HG02642 (cell line): ENCODE measurements around the gene SPATA32.

ENCODE experiments used
- ATAC-seq: cut with Tn5 transposase; IDR thresholded peaks from one replicate; pipeline ENCODE4 v1.9.1; 2021; ENCODE audit warnings: mild to moderate bottlenecking; ENCODE audit not compliant: unreplicated experiment, poor library complexity

The SPATA32 gene

DNA sequence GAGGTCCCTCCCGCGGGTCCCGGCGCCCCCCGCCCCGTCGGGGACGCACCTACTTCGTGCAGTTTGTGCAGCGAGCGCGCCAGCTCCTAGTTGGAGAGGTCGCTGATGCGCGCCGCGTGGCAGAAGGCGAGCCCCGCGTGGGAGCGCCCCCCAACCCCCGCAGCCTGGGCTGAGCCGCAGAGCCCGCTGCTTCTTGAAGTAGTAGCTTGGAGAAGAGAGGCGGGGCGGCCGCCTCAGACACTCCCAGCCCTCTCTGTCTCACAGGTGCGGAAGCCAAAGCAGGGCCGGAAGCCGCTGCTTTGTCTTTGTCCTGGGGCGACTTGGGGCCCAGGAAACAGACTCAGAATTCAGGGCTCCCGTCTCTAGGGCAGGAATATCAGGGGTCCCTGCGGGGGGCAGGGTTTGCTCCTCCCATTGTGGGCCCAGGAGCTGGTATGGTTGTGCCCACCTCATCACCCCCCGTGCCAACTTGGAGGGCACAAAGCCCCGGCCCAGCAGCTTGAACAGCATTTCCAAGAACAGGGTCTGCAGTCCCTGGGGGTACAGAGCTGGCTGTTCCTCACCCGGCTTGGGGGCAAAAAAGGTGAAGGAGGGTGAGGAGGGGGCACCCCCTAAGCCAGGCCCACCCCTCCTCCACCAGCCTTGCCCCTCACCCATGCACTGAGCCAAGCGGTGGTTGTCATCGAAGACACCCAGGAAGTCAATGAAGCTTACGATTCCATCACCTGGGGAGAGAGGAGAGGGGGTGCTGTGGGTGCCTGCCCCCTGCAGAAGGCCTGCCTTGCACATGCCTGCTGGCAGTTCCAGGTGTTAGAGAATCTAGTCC lies 13.5 kb downstream of the SPATA32 start:
- ATAC-seq: peak; percentile 56

DNA sequence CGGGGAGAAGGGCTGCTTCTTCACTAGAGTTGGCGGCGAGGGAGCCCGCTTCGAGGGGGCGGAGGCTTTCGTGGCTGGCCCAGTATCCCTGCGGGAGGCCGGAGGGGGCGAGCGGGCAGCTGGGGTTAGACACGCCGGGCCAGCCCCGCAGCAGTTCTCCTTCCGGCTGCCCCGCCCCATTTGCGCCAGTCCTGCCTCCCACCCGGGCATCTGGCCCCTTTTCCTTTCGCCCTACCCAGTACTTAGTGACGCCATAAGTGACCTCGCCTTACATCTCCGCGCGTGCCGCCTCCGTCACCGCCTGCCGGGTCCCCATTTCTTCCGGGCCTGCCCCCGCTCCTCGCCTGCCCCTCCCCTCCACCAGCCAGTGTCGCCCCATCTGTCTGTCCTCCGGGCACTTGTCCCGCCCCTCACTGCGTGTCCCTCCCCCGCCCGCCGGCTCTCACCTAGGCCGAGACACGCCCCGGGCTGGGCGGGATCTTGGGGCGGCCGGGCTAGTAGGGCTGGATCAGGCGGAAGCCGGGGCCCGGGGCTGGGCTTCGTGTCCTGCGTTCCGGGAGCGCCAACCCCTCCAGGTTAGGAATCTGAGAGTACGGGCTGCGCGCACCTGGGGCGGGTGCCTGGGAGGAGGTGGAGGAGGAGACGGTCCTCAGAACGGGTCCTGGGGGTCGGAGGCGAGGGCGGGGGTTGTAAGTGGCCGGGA lies 14.3 kb downstream of the SPATA32 start:
- peak; percentile 82 for ATAC-seq

DNA sequence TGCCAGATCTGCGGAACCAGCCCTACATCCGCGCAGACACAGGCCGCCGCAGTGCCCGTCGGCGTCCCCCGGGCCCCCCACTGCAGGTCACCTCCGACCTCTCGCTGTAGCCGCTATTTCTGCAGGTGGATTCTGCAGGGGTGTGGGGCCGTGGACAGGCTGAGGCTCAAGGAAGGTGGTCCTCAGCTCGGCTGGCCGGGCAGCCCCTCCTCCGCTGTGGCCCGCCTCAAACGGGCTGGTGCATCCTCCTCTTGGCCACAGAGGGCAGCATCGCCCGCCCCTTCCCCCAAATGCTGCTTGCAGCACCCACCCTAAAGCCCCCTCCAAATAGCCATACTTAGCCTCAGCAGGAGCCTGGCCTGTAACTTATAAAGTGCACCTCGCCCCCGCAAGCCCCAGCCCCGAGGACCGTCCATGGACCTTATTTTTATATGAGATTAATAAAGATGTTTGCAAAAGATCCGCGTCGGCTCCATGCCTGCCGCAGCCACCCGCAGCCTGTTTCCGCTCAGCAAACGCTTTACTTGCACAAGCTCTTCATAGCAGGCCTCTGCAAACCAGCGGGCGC lies 14.9 kb downstream of the SPATA32 start:
- ATAC-seq: no peak

DNA sequence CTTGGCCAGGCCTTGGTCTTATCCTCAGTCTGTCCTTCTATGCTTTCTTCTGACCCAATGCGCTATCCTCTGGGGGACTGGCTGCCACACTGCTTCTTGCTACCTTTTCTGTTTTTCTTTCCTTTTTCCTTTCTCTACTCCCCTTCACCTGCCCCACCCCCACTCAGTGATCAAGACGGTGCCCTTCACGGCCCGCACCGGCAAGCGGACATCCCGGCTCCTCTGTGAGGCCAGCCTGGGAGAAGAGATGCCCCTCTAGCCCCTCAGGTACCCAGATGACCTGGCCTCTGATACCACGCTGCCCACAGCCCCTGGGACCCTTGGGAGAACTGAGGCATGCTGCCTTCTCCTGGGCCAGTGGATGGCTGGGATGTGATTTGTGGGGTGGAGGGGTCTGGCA lies 15.6 kb downstream of the SPATA32 start:
- ATAC-seq: no peak

DNA sequence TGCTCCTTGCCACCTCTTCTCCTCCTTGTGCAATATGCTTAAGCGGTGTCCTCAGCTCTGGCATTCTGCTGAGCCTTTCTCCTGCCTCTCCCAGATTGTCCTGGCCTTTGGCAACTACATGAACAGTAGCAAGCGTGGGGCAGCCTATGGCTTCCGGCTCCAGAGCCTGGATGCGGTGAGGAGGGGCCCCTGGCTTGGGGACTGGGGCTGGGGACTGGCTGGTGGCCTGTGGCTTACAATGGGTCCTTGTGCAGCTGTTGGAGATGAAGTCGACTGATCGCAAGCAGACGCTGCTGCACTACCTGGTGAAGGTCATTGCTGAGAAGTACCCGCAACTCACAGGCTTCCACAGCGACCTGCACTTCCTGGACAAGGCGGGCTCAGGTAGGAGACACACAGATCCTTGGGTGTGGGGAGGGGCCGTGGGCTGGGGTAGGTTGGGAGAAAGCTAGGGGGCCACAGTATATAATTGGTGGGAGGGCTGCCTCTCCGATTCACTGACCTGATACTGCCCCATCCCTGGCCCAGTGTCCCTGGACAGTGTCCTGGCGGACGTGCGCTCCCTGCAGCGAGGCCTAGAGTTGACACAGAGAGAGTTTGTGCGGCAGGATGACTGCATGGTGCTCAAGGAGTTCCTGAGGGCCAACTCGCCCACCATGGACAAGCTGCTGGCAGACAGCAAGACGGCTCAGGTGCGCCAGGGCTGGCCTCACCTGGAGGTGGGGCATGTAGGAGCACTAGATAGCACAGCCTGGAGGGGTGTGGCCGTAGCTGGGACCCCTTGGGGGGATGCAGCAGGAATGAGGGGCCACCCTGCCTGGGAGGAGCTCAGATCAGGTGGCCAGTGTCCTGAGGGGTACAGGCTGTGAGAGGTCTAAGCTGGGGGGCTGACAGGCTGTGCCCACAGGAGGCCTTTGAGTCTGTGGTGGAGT lies 16.9 kb downstream of the SPATA32 start:
- no peak for ATAC-seq

DNA sequence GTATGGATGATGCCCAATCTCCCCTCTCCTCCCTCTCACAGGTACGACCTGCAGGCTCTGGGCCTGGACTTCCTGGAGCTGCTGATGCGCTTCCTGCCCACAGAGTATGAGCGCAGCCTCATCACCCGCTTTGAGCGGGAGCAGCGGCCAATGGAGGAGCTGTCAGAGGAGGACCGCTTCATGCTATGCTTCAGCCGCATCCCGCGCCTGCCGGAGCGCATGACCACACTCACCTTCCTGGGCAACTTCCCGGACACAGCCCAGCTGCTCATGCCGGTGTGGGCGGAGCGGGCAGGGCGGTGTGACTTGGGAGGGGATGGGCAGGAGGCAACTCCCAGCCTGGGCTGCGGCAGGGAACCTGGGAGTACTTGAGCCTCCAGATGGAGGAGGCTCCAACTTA lies 18.1 kb downstream of the SPATA32 start:
- ATAC-seq: no peak

DNA sequence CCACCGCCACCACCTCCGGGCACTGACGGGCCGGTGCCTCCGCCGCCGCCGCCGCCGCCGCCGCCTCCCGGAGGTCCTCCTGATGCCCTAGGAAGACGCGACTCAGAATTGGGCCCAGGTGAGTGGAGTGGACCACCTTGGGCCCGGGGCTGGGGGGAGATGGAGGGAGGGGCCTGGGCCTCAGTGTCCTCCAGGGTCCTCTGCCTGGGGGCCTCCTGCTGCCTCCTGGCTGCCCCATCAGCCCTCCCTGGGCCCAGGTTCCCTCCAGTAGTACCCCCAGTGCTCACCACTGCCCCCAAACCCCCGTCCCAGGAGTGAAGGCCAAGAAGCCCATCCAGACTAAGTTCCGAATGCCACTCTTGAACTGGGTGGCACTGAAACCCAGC lies 19.9 kb downstream of the SPATA32 start:
- no peak for ATAC-seq

DNA sequence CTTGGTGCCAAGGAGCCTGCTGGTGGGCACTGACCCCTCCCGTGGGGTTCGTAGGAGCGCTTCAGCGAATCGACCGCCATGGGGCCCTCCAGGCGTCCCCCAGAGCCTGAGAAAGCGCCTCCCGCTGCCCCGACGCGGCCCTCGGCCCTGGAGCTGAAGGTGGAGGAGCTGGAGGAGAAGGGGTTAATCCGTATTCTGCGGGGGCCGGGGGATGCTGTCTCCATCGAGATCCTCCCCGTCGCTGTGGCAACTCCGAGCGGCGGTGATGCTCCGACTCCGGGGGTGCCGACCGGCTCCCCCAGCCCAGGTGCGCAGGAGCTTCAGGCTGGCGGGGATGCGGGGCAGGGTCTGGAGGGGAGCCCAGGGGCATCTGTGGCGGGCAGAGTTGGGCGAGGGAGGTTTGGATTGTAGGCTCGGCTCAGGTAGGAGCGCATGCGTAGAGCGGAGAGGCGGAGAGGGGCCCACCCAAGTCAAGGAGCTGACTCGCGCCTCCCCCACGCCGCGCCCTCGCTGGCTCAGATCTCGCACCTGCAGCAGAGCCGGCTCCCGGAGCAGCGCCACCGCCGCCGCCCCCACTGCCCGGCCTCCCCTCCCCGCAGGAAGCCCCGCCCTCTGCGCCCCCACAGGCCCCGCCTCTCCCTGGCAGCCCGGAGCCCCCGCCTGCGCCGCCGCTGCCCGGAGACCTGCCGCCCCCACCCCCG lies 20.4 kb downstream of the SPATA32 start:
- ATAC-seq: no peak

DNA sequence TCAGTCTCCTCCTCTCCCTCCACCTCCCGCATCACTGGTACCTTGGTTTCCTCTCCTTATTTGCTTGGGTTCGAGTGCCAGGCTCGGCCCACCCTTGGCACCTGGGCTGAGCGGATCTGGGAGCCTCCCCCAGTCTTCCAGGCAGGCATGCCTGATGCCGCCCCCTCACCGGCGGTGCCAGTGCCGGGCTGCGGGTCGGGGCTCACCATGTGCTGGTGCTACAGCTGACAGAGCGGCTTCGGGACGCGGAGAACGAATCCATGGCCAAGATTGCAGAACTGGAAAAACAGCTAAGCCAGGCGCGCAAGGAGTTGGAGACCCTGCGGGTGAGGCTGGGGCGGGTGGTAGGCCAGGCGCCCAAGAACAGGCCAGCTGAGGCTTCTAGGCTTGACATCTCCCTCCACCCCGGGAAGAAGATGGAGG lies 21.0 kb downstream of the SPATA32 start:
- ATAC-seq: no peak

DNA sequence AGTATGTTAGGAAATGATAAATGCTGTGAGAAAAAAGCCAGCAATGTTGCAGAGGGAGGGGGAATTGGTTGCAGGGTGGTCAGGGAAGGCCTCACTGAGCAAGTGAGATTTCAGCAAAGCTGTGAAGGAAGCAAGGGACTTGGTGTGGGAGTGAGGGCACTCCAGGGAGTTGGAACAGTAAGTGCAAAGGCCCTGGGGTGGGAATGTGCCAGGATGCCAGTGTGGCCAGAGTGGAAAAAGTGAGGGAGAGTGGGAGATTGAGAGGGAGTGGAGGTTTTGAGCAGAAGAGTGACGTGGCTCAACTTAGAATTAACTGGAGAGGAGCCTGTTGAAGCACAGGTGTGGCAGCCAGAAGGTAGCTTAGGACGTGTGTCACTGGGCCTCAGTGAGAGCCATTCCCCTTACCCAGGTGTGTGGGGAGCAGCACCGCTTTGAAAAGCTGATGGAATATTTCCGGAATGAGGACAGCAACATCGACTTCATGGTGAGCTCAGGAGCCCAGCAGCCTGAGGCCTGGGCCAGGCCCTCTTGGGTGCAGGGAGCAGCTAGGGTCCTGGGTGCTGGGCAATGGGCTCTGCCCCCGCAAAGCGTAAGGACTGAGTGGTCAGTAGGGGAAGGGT lies 23.6 kb downstream of the SPATA32 start:
- no peak for ATAC-seq

DNA sequence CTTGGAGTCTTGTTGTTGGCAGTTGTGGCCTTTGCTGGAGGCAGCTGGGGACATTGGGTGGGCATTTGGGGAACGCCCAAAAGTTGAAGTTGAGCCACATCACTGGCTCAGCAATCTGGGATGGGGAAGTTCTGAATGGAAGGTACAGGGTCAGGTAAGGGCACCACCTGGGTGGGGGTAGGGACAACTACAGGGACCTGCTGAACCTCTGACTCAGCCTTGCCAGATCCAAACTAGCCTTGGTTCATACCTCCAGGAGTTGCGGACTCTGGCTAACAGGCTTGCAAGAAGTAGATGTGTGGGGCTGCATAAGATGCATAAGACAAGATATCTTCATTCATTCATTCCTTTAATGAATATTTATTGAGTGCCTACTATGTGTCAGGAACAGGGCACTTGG lies 24.2 kb downstream of the SPATA32 start:
- no peak for ATAC-seq

DNA sequence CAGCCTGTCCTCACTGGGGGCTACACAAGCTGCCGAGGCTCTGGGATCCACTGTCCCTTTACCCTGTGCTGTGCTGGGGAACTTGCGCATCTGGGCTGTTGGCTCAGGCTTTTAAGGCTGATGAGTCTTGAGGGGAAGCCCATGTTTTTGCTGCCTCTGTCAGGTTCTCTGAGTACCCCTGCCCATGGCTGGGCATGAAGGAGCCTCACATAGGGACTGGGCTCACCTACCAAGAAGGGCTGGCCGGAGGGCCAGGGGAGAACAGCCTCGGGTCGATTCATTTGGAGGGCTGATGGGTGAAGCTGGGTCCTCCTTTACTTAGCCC lies 25.6 kb downstream of the SPATA32 start:
- no peak for ATAC-seq

DNA sequence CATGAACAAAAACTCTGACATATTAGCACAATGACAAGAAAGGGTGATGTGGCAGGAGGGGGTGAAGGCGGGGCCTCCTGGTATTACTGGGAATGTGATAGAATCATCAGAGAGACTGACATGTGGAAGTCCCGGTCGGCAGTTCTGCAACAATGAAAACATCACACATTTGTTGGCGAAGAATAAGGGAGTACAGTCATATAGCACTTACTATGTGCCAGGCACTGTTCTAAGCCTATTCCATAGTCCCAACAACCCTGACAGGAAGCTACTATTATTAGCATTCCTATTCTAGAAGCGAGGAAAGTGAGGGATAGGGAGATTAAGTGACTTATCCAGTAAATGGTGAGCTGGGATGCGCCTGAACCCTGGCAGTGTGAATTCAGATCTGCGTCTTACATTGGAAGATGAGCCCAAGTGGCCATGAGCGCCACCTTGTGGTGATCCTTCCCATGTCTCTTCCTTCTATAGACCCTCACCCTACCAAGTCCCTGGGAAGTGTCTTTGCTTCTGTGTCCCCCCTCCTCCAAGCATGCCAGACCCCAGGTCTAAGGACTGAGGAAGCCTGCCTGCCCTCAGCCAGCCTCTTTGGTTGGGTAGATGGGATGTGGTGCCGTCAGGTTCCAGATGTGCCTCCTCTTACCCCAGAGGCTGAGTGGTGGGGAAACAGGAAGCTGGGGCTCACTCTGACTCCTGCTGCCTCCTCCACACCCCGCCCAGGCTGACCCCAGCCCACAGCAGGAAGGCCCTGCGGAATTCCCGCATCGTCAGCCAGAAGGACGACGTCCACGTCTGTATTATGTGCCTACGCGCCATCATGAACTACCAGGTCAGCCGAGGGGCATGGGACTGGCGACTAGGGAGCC lies 26.2 kb downstream of the SPATA32 start:
- ATAC-seq: no peak

DNA sequence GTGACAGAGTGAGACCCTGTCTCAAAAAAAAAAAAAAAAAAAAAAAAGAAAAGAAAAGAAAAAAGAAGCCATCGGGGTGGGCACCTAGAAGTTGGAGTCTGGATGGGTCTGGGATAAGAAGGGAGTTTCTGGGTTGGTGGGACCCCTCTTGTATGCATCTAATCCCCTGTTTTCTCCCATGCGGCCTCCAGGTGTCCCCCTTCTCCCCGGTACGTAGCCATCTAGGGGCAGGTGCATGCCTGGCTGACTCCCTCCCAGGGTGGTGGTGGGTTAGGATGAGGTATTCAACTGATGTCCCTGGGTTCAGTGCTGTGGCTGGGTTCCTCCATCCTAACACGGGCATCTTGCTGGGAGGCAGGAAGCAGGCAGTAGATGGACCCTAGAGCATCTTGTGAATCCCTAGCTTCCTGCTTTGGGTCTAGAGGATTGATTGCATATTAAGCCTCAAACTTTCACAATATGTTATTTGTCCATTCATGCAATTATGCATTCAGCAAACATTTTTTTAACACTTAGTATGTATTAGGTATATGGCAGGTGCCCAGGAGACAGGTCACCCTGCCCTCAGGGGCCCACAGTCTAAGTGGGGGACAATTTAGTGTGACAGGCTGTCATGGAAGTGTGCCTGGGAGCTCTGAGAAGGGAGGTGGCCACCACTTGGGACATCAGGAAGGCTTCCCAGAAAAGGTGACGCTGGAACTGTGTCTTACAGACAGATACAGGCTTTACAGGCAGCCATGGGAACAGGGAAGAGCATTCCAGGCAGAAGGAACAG lies 27.1 kb downstream of the SPATA32 start:
- no peak for ATAC-seq

DNA sequence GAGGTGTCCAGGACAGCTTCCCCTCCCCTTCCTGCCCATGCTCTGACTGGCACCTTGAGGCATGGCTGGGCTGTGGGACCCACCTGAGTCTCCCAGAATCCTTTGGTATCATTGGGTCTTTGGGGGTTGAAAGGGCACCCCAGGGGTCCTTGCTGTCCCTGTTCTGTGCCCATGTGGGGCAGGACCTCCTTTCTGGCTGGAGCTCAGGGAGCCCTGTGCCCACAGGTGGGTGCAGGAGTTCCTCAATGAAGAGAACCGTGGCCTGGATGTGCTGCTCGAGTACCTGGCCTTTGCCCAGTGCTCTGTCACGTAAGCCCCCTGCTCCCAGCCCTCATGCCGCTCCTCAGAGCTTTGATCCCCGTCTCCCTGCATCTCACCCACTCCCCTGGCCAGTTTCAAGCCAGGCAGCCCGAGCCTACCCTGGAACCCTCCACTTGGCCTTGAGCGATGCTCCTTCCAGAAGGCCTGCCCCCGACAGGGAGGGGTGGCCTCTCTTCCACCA lies 28.4 kb downstream of the SPATA32 start:
- ATAC-seq: no peak

DNA sequence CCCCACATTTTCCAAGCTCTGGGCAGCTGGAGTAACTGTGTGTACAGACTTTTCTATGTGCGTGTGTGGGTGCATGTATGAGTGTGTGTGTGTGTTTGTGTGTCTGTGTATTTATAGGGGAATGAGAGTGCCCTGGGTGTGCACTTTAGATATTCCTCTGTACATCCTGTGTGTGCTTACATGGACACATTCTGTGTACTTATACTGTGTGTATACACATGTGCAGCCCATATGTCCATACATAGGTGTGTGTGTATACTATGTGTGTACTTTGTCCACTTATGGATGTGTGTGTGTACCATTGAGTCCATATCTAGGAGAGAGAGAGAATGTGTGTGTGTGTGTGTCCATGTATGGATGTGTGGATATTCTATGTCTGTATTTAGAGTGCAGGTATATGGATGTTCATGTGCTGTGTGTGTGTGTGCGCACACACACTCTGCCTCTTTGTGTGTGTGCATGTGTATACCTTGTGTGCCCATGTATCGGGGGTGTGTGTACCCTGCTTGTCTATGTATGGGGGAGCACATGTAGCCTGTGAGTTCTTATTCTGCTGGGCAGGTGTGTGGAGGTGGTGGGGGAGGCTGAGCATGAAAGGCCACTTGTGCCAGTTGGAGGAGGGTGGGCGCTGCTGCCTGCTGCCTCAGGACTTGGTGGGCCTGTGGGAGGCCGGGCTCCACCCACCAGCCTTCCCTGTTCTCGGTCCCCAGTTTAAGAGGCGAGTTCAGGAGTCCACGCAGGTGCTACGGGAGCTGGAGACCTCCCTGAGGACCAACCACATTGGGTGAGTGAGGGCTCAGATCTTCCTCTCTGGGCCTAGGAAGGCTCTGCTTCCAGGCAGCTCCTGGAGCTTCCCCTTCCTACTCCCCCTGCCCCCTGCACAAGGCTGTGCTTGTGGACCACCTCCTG lies 29.1 kb downstream of the SPATA32 start:
- no peak for ATAC-seq
